Liver (tissue), 3 donors: ENCODE measurements around the gene SLC22A15.

Experiments used
- ATF3 ChIP-seq: IDR thresholded peaks from 2 replicates; pipeline ENCODE4 v1.6.1; 2016; ENCODE audit warnings: antibody characterized with exemption
- CTCF ChIP-seq: fragments of 150-350 bp; IDR thresholded peaks from 2 replicates; pipeline ENCODE4 v1.5.1; 2017; ENCODE audit warnings: improper control_type of control experiment, low read depth, low read length; ENCODE audit not compliant: missing input control
- EGR1 ChIP-seq, 2 donors: IDR thresholded peaks; 2 replicates each; pipeline ENCODE4 v1.6.1; 2016 to 2018; ENCODE audit warnings: antibody characterized with exemption in 2 of 2, low read depth in 2 of 2
- HNF4A ChIP-seq, 2 donors: conservative IDR thresholded peaks; 2 replicates each; pipeline ENCODE4 v1.6.1; 2016; ENCODE audit warnings: antibody characterized with exemption in 2 of 2, mild to moderate bottlenecking in 2 of 2
- RAD21 ChIP-seq, 2 donors: IDR thresholded peaks; 2 replicates each; pipeline ENCODE4 v1.6.1; 2016; ENCODE audit warnings: antibody characterized with exemption in 2 of 2, mild to moderate bottlenecking in 2 of 2
- REST ChIP-seq: IDR thresholded peaks from 2 replicates; pipeline ENCODE4 v1.6.1; 2016; ENCODE audit warnings: antibody characterized with exemption, mild to moderate bottlenecking
- SP1 ChIP-seq: IDR thresholded peaks from 2 replicates; pipeline ENCODE4 v1.6.1; 2018; ENCODE audit warnings: antibody characterized with exemption, mild to moderate bottlenecking
- donor health status: healthy.
- donor health status: healthy.

GRCh38 chr1:116067566-116067890 is 91.2 kb downstream of the SLC22A15 start:
- TF ChIP-seq ATF3 (no peak), RAD21 (IDR thresholded peaks at IDR 0.05) (no peak), SP1 (no peak), REST (no peak), CTCF (no peak), HNF4A (conservative IDR thresholded peaks at IDR 0.05) (no peak), EGR1 (IDR thresholded peaks at IDR 0.05; ENCODE audit: low read depth in 2 of 2) (no peak)
